Tongue (tissue), 2 donors: ENCODE results near the gene SORL1. TPM values are rescaled to one million over a fixed set of nuclear protein-coding genes. Genes with fewer than 3 reads are reported as not detected.
"Not testable (repeated sequence)": the region's sequence is repeated elsewhere in the genome, so short reads cannot be mapped to it uniquely, and the experiment has no call there.

Experiments used
- DNase-seq: peaks from one replicate; pipeline ENCODE4 v3.0.0-alpha.2; 2015
- total RNA-seq: library from RNA; depleted of rRNA; stranded (reverse); fragments of >200 nt; gene quantifications from one replicate; pipeline ENCODE4 v1.2.3, GENCODE V29; 2014

Gene SORL1
- total RNA-seq, 1 donor from 2014 or later: 20.8 TPM

- DNase-seq: peak; percentile 50
Measured at GRCh38 chr11:121478895-121479697, 27.0 kb downstream of the SORL1 start.

GRCh38 chr11:121479698-121480238, 27.7 kb downstream of the SORL1 start:
- DNase-seq: no peak

- not testable (repeated sequence) for DNase-seq
Measured at GRCh38 chr11:121481484-121482230, 29.5 kb downstream of the SORL1 start.

- DNase-seq: no peak
Measured at GRCh38 chr11:121482231-121483129, 30.4 kb downstream of the SORL1 start.

- DNase-seq: no peak
Measured at GRCh38 chr11:121483805-121484480, 31.8 kb downstream of the SORL1 start.

- no peak for DNase-seq
Measured at GRCh38 chr11:121485216-121485615, 33.1 kb downstream of the SORL1 start.

GRCh38 chr11:121486054-121486453, 33.9 kb downstream of the SORL1 start:
- no peak for DNase-seq

GRCh38 chr11:121487191-121487590, 35.1 kb downstream of the SORL1 start:
- no peak for DNase-seq

- no peak for DNase-seq
Measured at GRCh38 chr11:121488170-121488569, 36.1 kb downstream of the SORL1 start.

- peak; percentile 25 for DNase-seq
Measured at GRCh38 chr11:121488641-121489040, 36.5 kb downstream of the SORL1 start.

GRCh38 chr11:121489823-121490222, 37.7 kb downstream of the SORL1 start:
- no peak for DNase-seq

- no peak for DNase-seq
Measured at GRCh38 chr11:121494355-121495099, 42.4 kb downstream of the SORL1 start.

GRCh38 chr11:121497176-121497998, 45.3 kb downstream of the SORL1 start:
- DNase-seq: no peak

- no peak for DNase-seq
Measured at GRCh38 chr11:121499405-121499804, 47.3 kb downstream of the SORL1 start.

GRCh38 chr11:121500275-121500674, 48.2 kb downstream of the SORL1 start:
- DNase-seq: no peak

- no peak for DNase-seq
Measured at GRCh38 chr11:121500717-121501116, 48.6 kb downstream of the SORL1 start.

- no peak for DNase-seq
Measured at GRCh38 chr11:121503051-121503450, 50.9 kb downstream of the SORL1 start.

GRCh38 chr11:121506237-121506636, 54.1 kb downstream of the SORL1 start:
- DNase-seq: not testable (repeated sequence)

- DNase-seq: no peak
Measured at GRCh38 chr11:121508449-121508848, 56.3 kb downstream of the SORL1 start.

- DNase-seq: no peak
Measured at GRCh38 chr11:121510438-121510837, 58.3 kb downstream of the SORL1 start.
